HUES6 (cell line): ENCODE data around the gene ACCS.

Experiments
- H3K27ac ChIP-seq: 2 replicates; pipeline ENCODE4 v1.7.0; 2013; ENCODE audit warnings: low read depth, mild to moderate bottlenecking, low read length, inconsistent platforms
- H3K27me3 ChIP-seq: 2 replicates; pipeline ENCODE4 v1.6.1; 2013; ENCODE audit warnings: low read length; ENCODE audit not compliant: control insufficient read depth, insufficient read depth
- H3K36me3 ChIP-seq: 2 replicates; pipeline ENCODE4 v1.6.1; 2013; ENCODE audit warnings: low read length; ENCODE audit not compliant: control insufficient read depth, insufficient read depth
- H3K4me1 ChIP-seq: 2 replicates; pipeline ENCODE4 v1.6.1; 2013; ENCODE audit warnings: low read length; ENCODE audit not compliant: control insufficient read depth, insufficient read depth
- H3K4me3 ChIP-seq: 2 replicates; pipeline ENCODE4 v1.5.1; 2013; ENCODE audit warnings: low read depth, low read length
- H3K9ac ChIP-seq: one replicate; pipeline ENCODE4 v1.6.1; 2013; ENCODE audit warnings: mild to moderate bottlenecking, low read length
- H3K9me3 ChIP-seq: 2 replicates; pipeline ENCODE4 v1.6.1; 2013; ENCODE audit warnings: low read depth, low read length; ENCODE audit not compliant: control insufficient read depth, insufficient read depth

ACCS gene

DNA sequence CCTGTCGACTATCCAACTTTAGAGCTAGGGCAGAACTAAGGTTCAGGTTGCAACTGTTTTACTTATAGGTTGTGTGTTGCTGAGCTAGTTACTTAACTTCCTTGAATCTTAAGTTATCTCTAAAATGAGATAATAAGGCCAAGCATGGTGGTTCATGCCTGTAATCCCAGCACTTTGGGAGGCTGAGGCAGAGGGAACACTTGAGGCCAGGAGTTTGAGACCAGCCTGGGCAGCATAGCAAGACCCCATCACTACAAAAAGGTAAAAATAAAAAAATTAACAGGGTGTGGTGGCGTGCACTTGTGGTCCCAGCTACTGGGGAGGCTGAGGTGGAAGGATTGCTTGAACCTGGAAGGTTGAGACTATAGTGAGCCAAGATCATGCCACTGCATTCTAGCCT, 2.1 kb downstream of the ACCS start:
- Histone ChIP-seq H3K27ac (no peak overlapping the region), H3K9ac (no peak overlapping the region), H3K27me3 (no peaks in the 10 kb centered on the region; the same call in 1 of the 2 replicates), H3K4me3 (no peak overlapping the region), H3K9me3 (no peaks in the 10 kb centered on the region), H3K36me3 (no peaks in the 10 kb centered on the region), H3K4me1 (peaks cover 16% of the 10 kb centered on the region)

DNA sequence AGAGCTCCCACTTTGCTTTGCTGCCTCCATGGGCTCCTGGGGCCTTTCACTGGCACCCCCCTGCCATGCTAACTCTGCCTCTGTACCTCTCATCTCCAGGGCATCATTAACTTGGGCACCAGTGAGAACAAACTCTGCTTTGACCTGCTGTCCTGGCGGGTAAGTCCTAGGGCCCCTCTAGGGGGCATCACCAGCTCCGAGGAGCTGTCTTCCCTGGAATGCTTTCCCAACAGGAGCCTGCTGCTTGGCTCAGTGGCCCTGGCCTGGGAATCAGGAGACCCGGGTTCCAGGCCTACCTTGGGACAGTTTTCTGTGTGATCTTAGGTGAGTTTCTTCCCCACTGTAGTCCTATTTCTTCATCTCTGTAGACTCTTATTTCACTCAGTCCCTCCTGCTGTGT, 5.1 kb downstream of the ACCS start:
- no peaks in the 10 kb centered on the region for H3K9me3 ChIP-seq
- peaks cover 4% of the 10 kb centered on the region; the same call in 1 of the 2 replicates for H3K36me3 ChIP-seq
- no peak overlapping the region for H3K27ac ChIP-seq
- H3K9ac ChIP-seq, result no peak overlapping the region
- no peak overlapping the region for H3K4me3 ChIP-seq
- H3K27me3 ChIP-seq, result no peaks in the 10 kb centered on the region; the same call in 1 of the 2 replicates
- peaks cover 8% of the 10 kb centered on the region for H3K4me1 ChIP-seq

DNA sequence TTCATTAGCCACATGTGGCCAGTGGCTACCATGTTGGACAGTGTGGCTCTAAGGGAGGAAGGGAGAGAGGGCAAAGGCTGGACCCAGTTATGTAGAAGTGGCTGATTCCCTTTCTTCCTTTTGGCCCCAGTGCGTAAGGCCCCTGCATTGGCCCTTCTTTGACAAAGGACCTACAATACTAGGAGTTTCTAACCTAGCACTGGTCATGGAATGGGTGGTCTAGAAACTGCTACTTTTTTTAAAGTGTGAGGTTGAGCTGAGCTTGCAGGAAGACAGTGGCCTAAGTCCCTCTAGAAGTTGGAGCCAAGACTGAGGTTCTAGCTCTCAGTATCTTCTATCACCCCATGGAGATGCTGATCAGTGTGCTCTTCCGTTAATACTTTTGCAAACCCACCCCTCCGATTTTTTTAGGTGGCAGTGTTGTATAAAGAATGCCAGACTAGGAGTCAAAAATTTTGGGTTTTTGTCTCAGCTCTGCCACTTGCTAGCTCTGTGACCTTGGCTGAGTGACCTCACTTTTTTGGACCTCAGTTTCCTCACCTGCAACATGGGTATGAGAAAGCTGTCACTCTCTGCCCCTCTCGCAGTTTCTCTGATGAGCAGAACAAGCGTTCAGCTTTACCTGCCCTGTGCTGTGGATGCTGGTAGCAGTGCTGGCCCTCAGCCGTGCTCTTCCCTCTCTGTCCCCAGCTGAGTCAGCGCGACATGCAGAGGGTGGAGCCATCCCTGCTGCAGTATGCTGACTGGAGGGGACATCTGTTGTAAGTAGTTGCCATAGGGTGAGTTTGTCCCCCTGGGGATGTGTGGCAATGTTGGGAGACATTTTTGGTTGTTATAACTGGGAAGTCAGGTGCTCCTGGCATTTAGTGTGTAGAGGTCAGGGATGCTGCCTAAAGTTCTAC, 6.9 kb downstream of the ACCS start:
- no peaks in the 10 kb centered on the region; the same call in 1 of the 2 replicates for H3K4me1 ChIP-seq

DNA sequence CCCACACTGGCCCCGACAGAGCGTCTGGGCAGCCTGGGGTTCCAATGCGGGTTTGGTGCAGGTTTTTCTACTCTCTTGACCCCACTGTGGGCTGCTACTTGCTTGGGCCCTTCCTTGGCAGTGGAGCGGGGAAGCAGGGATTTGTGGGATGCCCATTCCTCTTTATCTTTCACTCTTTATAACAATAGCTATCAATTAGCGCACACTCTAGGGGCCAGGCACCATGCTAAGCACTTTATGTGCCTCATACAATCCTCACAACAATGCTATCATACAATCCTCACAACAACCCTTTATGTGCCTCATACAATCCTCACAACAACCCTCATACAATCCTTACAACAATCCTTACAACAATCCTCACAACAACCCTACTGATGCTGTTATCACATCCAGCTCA, 12.7 kb downstream of the ACCS start:
- no peaks in the 10 kb centered on the region; the same call in 1 of the 2 replicates for H3K4me1 ChIP-seq
- no peaks in the 10 kb centered on the region for H3K9me3 ChIP-seq
- no peak overlapping the region for H3K4me3 ChIP-seq
- peaks cover 5% of the 10 kb centered on the region; the same call in 1 of the 2 replicates for H3K36me3 ChIP-seq
- no peak overlapping the region for H3K27ac ChIP-seq
- no peak overlapping the region for H3K9ac ChIP-seq
- no peaks in the 10 kb centered on the region for H3K27me3 ChIP-seq

More for the DNA sequence above, 6.9 kb downstream of the ACCS start:
- no peaks in the 10 kb centered on the region for H3K9me3 ChIP-seq
- no peak overlapping the region for H3K27ac ChIP-seq
- H3K36me3 ChIP-seq, result peaks cover 5% of the 10 kb centered on the region; the same call in 1 of the 2 replicates
- no peak overlapping the region for H3K9ac ChIP-seq
- no peak overlapping the region for H3K4me3 ChIP-seq
- H3K27me3 ChIP-seq, result no peaks in the 10 kb centered on the region

DNA sequence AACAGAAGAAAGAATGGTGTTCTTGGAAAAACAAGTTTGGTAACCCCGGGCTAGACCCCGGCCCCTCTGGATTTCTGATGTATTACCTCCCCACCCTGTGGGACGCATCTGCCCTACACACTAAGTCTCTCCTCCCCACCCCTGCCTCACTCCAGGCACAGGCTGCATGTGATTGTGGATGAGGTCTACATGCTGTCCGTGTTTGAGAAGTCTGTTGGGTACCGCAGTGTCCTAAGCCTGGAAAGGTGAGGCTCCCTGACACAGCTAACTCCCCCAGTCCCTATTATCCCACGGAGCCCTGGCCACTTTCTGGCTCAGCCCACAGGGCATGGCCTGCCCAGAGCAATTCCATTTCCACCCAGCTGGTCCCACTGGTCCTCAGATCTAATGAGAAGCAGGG, 13.3 kb downstream of the ACCS start:
- no peaks in the 10 kb centered on the region for H3K9me3 ChIP-seq
- H3K27me3 ChIP-seq, result no peaks in the 10 kb centered on the region
- H3K4me3 ChIP-seq, result no peak overlapping the region
- no peaks in the 10 kb centered on the region; the same call in 1 of the 2 replicates for H3K4me1 ChIP-seq
- H3K36me3 ChIP-seq, result peaks cover 5% of the 10 kb centered on the region; the same call in 1 of the 2 replicates
- no peak overlapping the region for H3K27ac ChIP-seq
- no peak overlapping the region for H3K9ac ChIP-seq

DNA sequence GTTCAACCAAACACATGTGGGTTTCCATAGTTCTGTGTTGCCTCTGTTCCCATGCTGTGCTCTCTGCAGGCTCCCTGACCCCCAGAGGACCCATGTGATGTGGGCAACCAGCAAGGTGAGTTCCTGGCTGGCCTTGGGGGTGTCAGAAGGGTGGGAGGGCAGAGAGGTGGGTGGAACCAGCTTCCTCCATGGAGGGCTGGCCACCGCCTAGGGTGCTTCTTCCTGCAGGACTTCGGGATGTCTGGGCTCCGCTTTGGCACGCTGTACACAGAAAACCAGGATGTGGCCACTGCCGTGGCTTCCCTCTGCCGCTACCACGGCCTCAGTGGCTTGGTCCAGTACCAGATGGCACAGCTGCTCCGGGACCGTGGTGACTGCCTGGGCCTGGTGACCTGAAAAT, 14.9 kb downstream of the ACCS start:
- H3K4me1 ChIP-seq, result no peaks in the 10 kb centered on the region; the same call in 1 of the 2 replicates
- no peaks in the 10 kb centered on the region for H3K27me3 ChIP-seq
- no peak overlapping the region for H3K4me3 ChIP-seq
- no peak overlapping the region for H3K27ac ChIP-seq
- peaks cover 6% of the 10 kb centered on the region; the same call in 1 of the 2 replicates for H3K9me3 ChIP-seq
- H3K36me3 ChIP-seq, result peaks cover 3% of the 10 kb centered on the region; the same call in 1 of the 2 replicates
- no peak overlapping the region for H3K9ac ChIP-seq

DNA sequence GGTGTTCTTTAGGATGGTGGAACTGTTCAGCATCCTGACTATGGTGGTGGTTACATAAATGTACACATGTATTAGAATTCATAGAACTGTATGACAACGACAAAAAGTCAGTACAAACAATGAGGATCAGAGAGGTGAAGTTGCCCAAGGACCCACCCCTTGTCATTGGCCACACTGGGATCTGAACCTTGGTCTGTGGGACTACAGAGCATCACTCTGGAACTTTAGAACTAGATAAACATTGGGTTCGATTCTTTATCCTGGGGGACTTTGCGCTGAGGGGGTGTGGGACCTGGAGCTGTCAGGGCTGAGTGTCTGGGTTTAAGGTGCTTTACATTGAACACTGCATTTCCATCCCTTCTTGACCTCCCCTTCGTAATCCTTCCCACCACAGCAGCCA, 16.6 kb downstream of the ACCS start:
- Histone ChIP-seq H3K4me3 (no peak overlapping the region), H3K9me3 (peaks cover 6% of the 10 kb centered on the region; the same call in 1 of the 2 replicates), H3K27me3 (no peaks in the 10 kb centered on the region), H3K4me1 (no peaks in the 10 kb centered on the region), H3K27ac (no peak overlapping the region), H3K9ac (no peak overlapping the region), H3K36me3 (no peaks in the 10 kb centered on the region)

DNA sequence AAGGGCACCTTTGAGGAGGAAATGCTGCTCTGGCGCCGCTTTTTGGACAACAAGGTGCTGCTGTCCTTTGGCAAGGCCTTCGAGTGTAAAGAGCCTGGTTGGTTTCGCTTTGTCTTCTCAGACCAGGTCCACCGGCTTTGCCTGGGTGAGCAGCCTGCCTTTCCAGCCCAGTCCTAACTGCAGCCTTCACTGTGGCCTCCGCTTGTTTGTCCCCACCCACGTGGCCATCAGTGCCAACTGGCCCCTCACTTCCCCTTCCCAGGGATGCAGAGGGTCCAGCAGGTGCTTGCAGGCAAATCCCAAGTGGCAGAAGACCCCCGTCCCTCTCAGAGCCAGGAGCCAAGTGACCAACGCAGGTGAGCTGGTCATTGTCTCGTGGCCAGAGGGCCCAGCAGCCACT, 17.4 kb downstream of the ACCS start:
- Histone ChIP-seq H3K36me3 (no peaks in the 10 kb centered on the region), H3K4me3 (no peak overlapping the region), H3K27ac (no peak overlapping the region)

DNA sequence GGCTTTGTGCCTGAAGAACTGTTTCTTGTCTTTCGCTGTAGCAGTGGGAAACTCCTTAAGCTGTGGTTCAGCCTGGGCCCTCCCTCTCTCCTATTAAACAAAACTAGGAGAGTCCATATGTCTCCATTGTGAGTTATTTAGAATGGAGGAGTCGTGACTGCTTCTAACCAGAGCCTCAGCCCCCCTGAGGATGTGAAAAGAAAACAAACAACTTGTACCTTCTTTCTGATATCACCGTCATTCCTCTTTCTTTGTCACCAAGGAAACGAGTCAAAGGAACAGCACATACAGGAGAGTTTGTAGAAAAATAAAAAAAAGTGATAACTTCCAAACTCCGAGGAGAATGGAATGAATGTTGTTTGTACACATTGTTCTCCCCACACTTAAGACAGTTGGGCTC, 17.8 kb downstream of the ACCS start:
- Histone ChIP-seq H3K36me3 (no peaks in the 10 kb centered on the region), H3K4me1 (no peaks in the 10 kb centered on the region), H3K4me3 (no peak overlapping the region), H3K27ac (no peak overlapping the region), H3K9ac (no peak overlapping the region), H3K9me3 (peaks cover 12% of the 10 kb centered on the region), H3K27me3 (no peaks in the 10 kb centered on the region)

More for the DNA sequence above, 17.4 kb downstream of the ACCS start:
- Histone ChIP-seq H3K9me3 (peaks cover 8% of the 10 kb centered on the region), H3K9ac (no peak overlapping the region), H3K27me3 (no peaks in the 10 kb centered on the region), H3K4me1 (no peaks in the 10 kb centered on the region)

DNA sequence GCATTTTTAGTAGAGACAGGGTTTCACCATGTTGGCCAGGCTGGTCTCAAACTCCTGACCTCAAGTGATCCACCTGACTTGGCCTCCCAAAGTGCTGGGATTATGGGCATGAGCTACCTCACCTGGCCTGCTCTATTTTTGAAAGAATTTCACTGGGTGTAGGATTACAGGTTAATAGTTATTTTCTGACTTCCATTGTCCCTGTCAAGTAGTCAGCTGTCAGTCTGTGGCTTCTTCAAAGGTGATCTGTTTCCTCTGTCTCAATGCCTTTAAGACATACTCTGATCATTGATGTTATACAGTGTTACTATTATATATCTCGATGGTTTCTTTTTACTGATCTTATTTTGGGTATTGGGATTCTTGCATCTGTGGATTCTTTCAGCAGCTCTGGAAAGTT, 19.3 kb downstream of the ACCS start:
- no peak overlapping the region for H3K27ac ChIP-seq
- peaks cover 20% of the 10 kb centered on the region for H3K9me3 ChIP-seq
- no peak overlapping the region for H3K9ac ChIP-seq
- H3K4me1 ChIP-seq, result no peaks in the 10 kb centered on the region
- no peaks in the 10 kb centered on the region for H3K36me3 ChIP-seq
- no peak overlapping the region for H3K4me3 ChIP-seq
- no peaks in the 10 kb centered on the region for H3K27me3 ChIP-seq

DNA sequence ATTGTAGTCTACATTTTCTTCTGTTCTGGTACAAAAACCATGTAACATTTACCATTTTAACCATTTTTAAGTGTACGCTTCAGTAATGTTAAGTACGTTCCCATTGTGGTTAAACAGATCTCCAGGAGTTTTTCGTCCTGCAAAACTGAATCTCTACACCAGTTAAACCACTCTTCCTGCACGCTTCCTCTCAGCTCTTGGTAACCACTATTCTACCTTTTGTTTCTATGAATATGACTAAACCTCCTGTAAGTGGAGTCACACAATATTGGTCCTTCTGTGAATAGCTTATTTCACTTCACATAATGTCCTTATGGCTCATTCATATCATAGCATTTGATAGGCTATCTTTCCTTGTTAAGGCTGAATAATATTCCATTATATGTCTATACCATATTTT, 22.3 kb downstream of the ACCS start:
- Histone ChIP-seq H3K27ac (no peak overlapping the region), H3K4me3 (no peak overlapping the region), H3K27me3 (no peaks in the 10 kb centered on the region; the same call in 1 of the 2 replicates), H3K36me3 (no peaks in the 10 kb centered on the region), H3K4me1 (no peaks in the 10 kb centered on the region), H3K9ac (no peak overlapping the region), H3K9me3 (peaks cover 20% of the 10 kb centered on the region)
